Measurements from ENCODE around the gene RNF187. TPM values are rescaled to one million over a fixed set of nuclear protein-coding genes. Genes with fewer than 3 reads are reported as not detected.

RNF187 gene
- total and polyA plus RNA-seq, 8 donors, result 8.9 to 44.6 (median 27.8) TPM

- intact Hi-C loops (cut with DNase I; ENCODE audit: low total_unique reads), result no loop called here
- H3K27ac ChIP-seq, result no peak overlapping the region
- DNase-seq, result no peak
- H3K36me3 ChIP-seq, result no peaks in the 10 kb centered on the region
- H3K27me3 ChIP-seq, result peaks cover 0 to 56% (median 0%) of the 10 kb centered on the region in 3 donors
- no peak overlapping the region for H3K4me3 ChIP-seq
- 66 to 86% (median 76%) methylated on average over 6 of the region's 6 CpGs for WGBS, 5 donors
- no peaks in the 10 kb centered on the region for H3K4me1 ChIP-seq
- TF ChIP-seq, protein P1, sequence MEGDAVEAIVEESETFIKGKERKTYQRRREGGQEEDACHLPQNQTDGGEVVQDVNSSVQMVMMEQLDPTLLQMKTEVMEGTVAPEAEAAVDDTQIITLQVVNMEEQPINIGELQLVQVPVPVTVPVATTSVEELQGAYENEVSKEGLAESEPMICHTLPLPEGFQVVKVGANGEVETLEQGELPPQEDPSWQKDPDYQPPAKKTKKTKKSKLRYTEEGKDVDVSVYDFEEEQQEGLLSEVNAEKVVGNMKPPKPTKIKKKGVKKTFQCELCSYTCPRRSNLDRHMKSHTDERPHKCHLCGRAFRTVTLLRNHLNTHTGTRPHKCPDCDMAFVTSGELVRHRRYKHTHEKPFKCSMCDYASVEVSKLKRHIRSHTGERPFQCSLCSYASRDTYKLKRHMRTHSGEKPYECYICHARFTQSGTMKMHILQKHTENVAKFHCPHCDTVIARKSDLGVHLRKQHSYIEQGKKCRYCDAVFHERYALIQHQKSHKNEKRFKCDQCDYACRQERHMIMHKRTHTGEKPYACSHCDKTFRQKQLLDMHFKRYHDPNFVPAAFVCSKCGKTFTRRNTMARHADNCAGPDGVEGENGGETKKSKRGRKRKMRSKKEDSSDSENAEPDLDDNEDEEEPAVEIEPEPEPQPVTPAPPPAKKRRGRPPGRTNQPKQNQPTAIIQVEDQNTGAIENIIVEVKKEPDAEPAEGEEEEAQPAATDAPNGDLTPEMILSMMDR (IDR thresholded peaks at IDR 0.05), result no peak
- TF ChIP-seq POLR2A (IDR thresholded peaks at IDR 0.05) (no peak), POLR2AphosphoS5 (IDR thresholded peaks at IDR 0.05) (no peak), EP300 (IDR thresholded peaks at IDR 0.05) (no peak)
- no peaks in the 10 kb centered on the region for H3K9me3 ChIP-seq
Measured at GRCh38 chr1:228508840-228509415, 21.7 kb downstream of the RNF187 start.

DNA sequence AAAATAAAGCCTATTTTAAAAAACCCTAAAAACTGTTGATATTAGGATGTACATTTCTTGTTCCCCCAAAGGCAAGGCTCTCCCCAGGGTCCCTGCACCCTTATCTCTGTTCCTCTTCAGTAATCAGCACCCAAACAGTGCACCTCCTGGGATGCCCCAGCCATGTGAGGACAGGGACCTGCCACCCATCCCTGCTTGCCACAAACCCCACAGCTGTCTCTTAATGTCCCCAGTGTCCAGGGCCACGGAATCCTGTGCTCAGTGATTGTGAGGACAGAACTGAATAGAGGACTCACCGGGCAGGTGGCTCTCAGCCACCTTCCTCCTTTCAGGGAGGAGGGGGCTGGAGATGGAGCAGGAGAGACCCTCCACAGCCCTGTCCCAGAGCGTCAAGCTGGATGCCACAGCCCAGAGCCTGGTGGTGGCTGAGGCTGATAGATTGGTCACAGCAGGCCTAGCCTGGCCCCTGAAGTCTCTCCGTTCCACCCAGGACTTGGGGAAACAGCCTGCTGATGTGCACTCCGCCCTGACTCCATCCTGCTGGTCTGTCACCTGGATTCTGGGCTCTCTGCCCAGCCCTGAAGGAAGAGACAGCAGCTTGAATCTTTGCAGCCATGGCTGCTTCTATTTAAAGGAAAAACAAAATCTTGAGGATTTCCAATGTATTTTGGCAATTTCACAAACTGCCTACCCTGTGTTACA is 23.1 kb downstream of the RNF187 start:
- DNase-seq, result no peak

GRCh38 chr1:228510803-228511413 is 23.7 kb downstream of the RNF187 start:
- no peak for DNase-seq
- intact Hi-C loops (cut with DNase I; ENCODE audit: low total_unique reads), result no loop called here
- no peak for TF ChIP-seq POLR2AphosphoS5 (IDR thresholded peaks at IDR 0.05)
- no peak for TF ChIP-seq POLR2A (IDR thresholded peaks at IDR 0.05)
- TF ChIP-seq, protein P1 (IDR thresholded peaks at IDR 0.05), result no peak
- no peak for TF ChIP-seq EP300 (IDR thresholded peaks at IDR 0.05)
- H3K4me1 ChIP-seq, result no peaks in the 10 kb centered on the region
- no peaks in the 10 kb centered on the region for H3K9me3 ChIP-seq
- no peaks in the 10 kb centered on the region for H3K36me3 ChIP-seq
- WGBS, 5 donors, result 65 to 83% (median 81%) methylated on average over 3 of the region's 3 CpGs
- no peak overlapping the region for H3K4me3 ChIP-seq
- peaks cover 0 to 59% (median 0%) of the 10 kb centered on the region in 3 donors for H3K27me3 ChIP-seq
- no peak overlapping the region for H3K27ac ChIP-seq

More for the DNA sequence above, 23.1 kb downstream of the RNF187 start:
- no peak for TF ChIP-seq POLR2A (IDR thresholded peaks at IDR 0.05)
- no peak for TF ChIP-seq EP300 (IDR thresholded peaks at IDR 0.05)
- no peak for TF ChIP-seq POLR2AphosphoS5 (IDR thresholded peaks at IDR 0.05)
- TF ChIP-seq, protein P1 (IDR thresholded peaks at IDR 0.05), result no peak
- H3K4me1 ChIP-seq, result no peaks in the 10 kb centered on the region
- 52 to 69% (median 60%) methylated on average over 4 to 5 of the region's 5 CpGs for WGBS, 5 donors
- H3K27ac ChIP-seq, result no peak overlapping the region
- intact Hi-C loops (cut with DNase I; ENCODE audit: low total_unique reads), result no loop called here
- H3K4me3 ChIP-seq, result no peak overlapping the region
- H3K9me3 ChIP-seq, result no peaks in the 10 kb centered on the region
- peaks cover 0 to 65% (median 0%) of the 10 kb centered on the region in 3 donors for H3K27me3 ChIP-seq
- H3K36me3 ChIP-seq, result no peaks in the 10 kb centered on the region

- TF ChIP-seq POLR2A (IDR thresholded peaks at IDR 0.05) (no peak), EP300 (IDR thresholded peaks at IDR 0.05) (no peak), POLR2AphosphoS5 (IDR thresholded peaks at IDR 0.05) (no peak)
- TF ChIP-seq, protein P1 (IDR thresholded peaks at IDR 0.05), result no peak
- intact Hi-C loops (cut with DNase I; ENCODE audit: low total_unique reads), result no loop called here
- 72 to 82% (median 73%) methylated on average over 11 to 13 of the region's 13 CpGs for WGBS, 5 donors
Measured at GRCh38 chr1:228511546-228512445, 24.6 kb downstream of the RNF187 start.

More at GRCh38 chr1:228511546-228512445, 24.6 kb downstream of the RNF187 start:
- Histone ChIP-seq H3K27me3 (peaks cover 0 to 65% (median 4%) of the 10 kb centered on the region in 3 donors), H3K4me3 (no peak overlapping the region), H3K36me3 (no peaks in the 10 kb centered on the region), H3K4me1 (no peaks in the 10 kb centered on the region), H3K27ac (no peak overlapping the region), H3K9me3 (no peaks in the 10 kb centered on the region)
- DNase-seq, result no peak

All from stomach (tissue), 9 donors.